ENCODE measurements around the gene FAM13A.

GRCh38 chr4:88697588-88698329, 359.2 kb downstream of the FAM13A start, which contains the start of gene NAP1L5:
- TF ChIP-seq CTCF (IDR thresholded peaks at IDR 0.05; ENCODE audit: extremely low read depth in 1 of 2, insufficient read depth in 1 of 2, low read depth in 1 of 2, low read length in 2 of 2) (no peak), EZH2 (IDR thresholded peaks at IDR 0.05; ENCODE audit: borderline replicate concordance, low read depth, low read length, severe bottlenecking) (no peak), POLR2A (IDR thresholded peaks at IDR 0.05; ENCODE audit: low read depth, low read length) (no peak), JUN (IDR thresholded peaks at IDR 0.05; ENCODE audit: borderline replicate concordance, insufficient read depth, insufficient read length, low read depth) (no peak), GATA2 (IDR thresholded peaks at IDR 0.05; ENCODE audit: insufficient read depth, insufficient read length, low read depth, low read length) (no peak), POLR2AphosphoS5 (IDR thresholded peaks at IDR 0.05; ENCODE audit: insufficient read depth, low read depth, low read length) (peak; percentile 17), MYC (IDR thresholded peaks at IDR 0.05; ENCODE audit: low read depth, low read length) (no peak), FOS (IDR thresholded peaks at IDR 0.05; ENCODE audit: borderline replicate concordance, insufficient read depth, low read length) (no peak), MAX (IDR thresholded peaks at IDR 0.05; ENCODE audit: insufficient read depth, insufficient read length) (no peak)
